Right lobe of liver (tissue), 6 donors: Measurements from ENCODE around the gene LDAH. TPM values are rescaled to one million over a fixed set of nuclear protein-coding genes. Genes with fewer than 3 reads are reported as not detected.

Experiments
- ATAC-seq, 4 donors: fragments of 200-7000 bp; cut with Tn5 transposase; one replicate each; pipeline ENCODE4 v1.9.1; 2020; ENCODE audit warnings: mild to moderate bottlenecking in 4 of 4, moderate library complexity in 4 of 4
- DNase-seq, 3 donors: peaks; one replicate each; pipeline ENCODE4 v3.0.0-alpha.2; 2020
- H3K27ac ChIP-seq, 3 donors: fragments of 200-600 bp; one replicate each; pipeline ENCODE4 v1.8.0; 2022
- H3K27me3 ChIP-seq, 2 donors: fragments of 200-600 bp; one replicate each; pipeline ENCODE4 v1.8.0; 2022
- H3K36me3 ChIP-seq, 4 donors: fragments of 200-600 bp; sonication (generic) in 1 of 4; one replicate each; pipeline versions ENCODE4 v1.5.1 to v1.8.0; 2017 to 2022; ENCODE audit warnings: control low read depth in 1 of 4
- H3K4me1 ChIP-seq, 4 donors: fragments of 200-600 bp; sonication (generic) in 1 of 4; one replicate each; pipeline versions ENCODE4 v1.5.1 to v1.8.0; 2017 to 2022; ENCODE audit warnings: control low read depth in 1 of 4
- H3K4me3 ChIP-seq, 3 donors: fragments of 200-600 bp; one replicate each; pipeline ENCODE4 v1.8.0; 2022
- H3K9me3 ChIP-seq, 4 donors: fragments of 200-600 bp; sonication (generic) in 1 of 4; one replicate each; pipeline versions ENCODE4 v1.5.1 to v1.8.0; 2017 to 2022; ENCODE audit warnings: control low read depth in 1 of 4
- POLR2A ChIP-seq: fragments of 450-650 bp; IDR thresholded peaks from one replicate; pipeline ENCODE4 v1.6.1; 2017; ENCODE audit warnings: antibody characterized with exemption, mild to moderate bottlenecking
- WGBS: methylation state at CpG from one replicate; pipeline ENCODE4 v1.1.6; 2018; ENCODE audit warnings: low coverage, low lambda C conversion rate; ENCODE audit not compliant: insufficient coverage; ENCODE audit errors: missing lambda C conversion rate; 5-methylcytosine and 5-hydroxymethylcytosine counted together
- intact Hi-C, 2 donors: fragments of 100-400 bp; cut with DNase I; formaldehyde crosslinking; loops; one replicate each; pipeline versions ENCODE4 v1.11.2 to v1.14.1; 2022
- total RNA-seq, 6 experiments: library from RNA; depleted of rRNA in 2 of 6; stranded (reverse); fragments of >200 nt in 2 of 6; fragmentation: NEBNext Ultra II Directional in 3 of 6; extraction: Animal tissue kit (Norgen Biotek cat#: 25700) in 3 of 6; gene quantifications; one replicate each; pipeline versions ENCODE4 v1.1.0 to v1.2.4, GENCODE V29; 2016 to 2023
- TF ChIP-seq, protein P1 (sequence below), 4 donors: fragments of 200-600 bp in 3 of 4; fragments of 450-650 bp in 1 of 4; IDR thresholded peaks; one replicate each; pipeline versions ENCODE4 v1.5.1 to v1.8.0; 2016 to 2022; ENCODE audit warnings: antibody characterized with exemption in 4 of 4, mild to moderate bottlenecking in 2 of 4
- donor health status: DM: no; HTN: yes; CAD: no.
- donor health status: DM: no; HTN: no; CAD: no.
- donor health status: DM: no; HTN: no; CAD: no.
- donor health status: DM: no; HTN: yes; CAD: no.
- donor health status: DM: no; HTN: yes; CAD: no.

The LDAH gene
- total RNA-seq, 6 experiments from 2014 or later = 9.0 to 18.7 (median 14.1) TPM

DNA sequence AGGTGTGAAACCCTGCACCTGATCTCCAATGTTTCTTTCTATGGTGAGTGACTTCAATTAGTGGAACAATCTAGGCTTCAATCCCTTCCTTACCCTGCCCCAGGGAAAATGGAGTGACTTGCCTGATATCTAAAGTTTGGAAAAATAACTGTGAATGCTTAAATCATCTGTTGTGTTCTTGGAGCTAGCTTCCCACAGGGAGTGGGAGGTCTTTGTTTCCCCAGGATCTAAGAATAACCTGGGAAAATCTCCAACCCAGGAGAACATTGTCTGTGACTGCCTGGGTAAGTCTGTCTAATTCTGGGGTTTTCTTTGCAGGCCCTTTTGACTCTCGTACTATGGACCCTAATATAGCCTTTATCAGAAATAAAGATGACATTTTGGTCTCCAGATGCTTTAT lies 13.6 kb upstream of the LDAH start:
- no peaks in the 10 kb centered on the region for H3K9me3 ChIP-seq
- H3K27me3 ChIP-seq = no peaks in the 10 kb centered on the region
- ATAC-seq = no peak
- H3K36me3 ChIP-seq = no peaks in the 10 kb centered on the region
- H3K4me3 ChIP-seq = no peak overlapping the region
- intact Hi-C loops = no loop called here
- 69% methylated on average over 1 of the region's 1 CpG for WGBS
- DNase-seq = no peak
- H3K27ac ChIP-seq = no peak overlapping the region
- H3K4me1 ChIP-seq = no peaks in the 10 kb centered on the region
- TF ChIP-seq POLR2A = no peak
- TF ChIP-seq, protein P1, sequence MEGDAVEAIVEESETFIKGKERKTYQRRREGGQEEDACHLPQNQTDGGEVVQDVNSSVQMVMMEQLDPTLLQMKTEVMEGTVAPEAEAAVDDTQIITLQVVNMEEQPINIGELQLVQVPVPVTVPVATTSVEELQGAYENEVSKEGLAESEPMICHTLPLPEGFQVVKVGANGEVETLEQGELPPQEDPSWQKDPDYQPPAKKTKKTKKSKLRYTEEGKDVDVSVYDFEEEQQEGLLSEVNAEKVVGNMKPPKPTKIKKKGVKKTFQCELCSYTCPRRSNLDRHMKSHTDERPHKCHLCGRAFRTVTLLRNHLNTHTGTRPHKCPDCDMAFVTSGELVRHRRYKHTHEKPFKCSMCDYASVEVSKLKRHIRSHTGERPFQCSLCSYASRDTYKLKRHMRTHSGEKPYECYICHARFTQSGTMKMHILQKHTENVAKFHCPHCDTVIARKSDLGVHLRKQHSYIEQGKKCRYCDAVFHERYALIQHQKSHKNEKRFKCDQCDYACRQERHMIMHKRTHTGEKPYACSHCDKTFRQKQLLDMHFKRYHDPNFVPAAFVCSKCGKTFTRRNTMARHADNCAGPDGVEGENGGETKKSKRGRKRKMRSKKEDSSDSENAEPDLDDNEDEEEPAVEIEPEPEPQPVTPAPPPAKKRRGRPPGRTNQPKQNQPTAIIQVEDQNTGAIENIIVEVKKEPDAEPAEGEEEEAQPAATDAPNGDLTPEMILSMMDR (IDR thresholded peaks at IDR 0.05) = no peak

GRCh38 chr2:20834331-20834730 lies 11.4 kb upstream of the LDAH start:
- WGBS = 72% methylated on average over 2 of the region's 2 CpGs
- no peak for DNase-seq
- no peak overlapping the region for H3K27ac ChIP-seq
- H3K36me3 ChIP-seq = no peaks in the 10 kb centered on the region
- TF ChIP-seq, protein P1 (IDR thresholded peaks at IDR 0.05) = no peak
- TF ChIP-seq POLR2A = no peak
- no peak overlapping the region for H3K4me3 ChIP-seq
- intact Hi-C loops = no loop called here
- no peaks in the 10 kb centered on the region for H3K4me1 ChIP-seq
- H3K9me3 ChIP-seq = no peaks in the 10 kb centered on the region
- ATAC-seq = no peak
- no peaks in the 10 kb centered on the region for H3K27me3 ChIP-seq

GRCh38 chr2:20832606-20833005 lies 9.7 kb upstream of the LDAH start:
- DNase-seq (no peak), ATAC-seq (no peak)
- no peak overlapping the region for H3K4me3 ChIP-seq
- H3K36me3 ChIP-seq = no peaks in the 10 kb centered on the region
- intact Hi-C loops = no loop called here
- H3K4me1 ChIP-seq = no peaks in the 10 kb centered on the region
- no peak overlapping the region for H3K27ac ChIP-seq
- H3K27me3 ChIP-seq = no peaks in the 10 kb centered on the region
- TF ChIP-seq POLR2A = no peak
- TF ChIP-seq, protein P1 (IDR thresholded peaks at IDR 0.05) = no peak
- H3K9me3 ChIP-seq = no peaks in the 10 kb centered on the region

GRCh38 chr2:20829861-20830260 lies 7.0 kb upstream of the LDAH start:
- Histone ChIP-seq H3K27ac (no peak overlapping the region), H3K4me1 (no peaks in the 10 kb centered on the region), H3K4me3 (no peak overlapping the region), H3K36me3 (no peaks in the 10 kb centered on the region), H3K27me3 (no peaks in the 10 kb centered on the region), H3K9me3 (no peaks in the 10 kb centered on the region)
- DNase-seq (no peak), ATAC-seq (no peak)
- TF ChIP-seq, protein P1 (IDR thresholded peaks at IDR 0.05) = no peak
- TF ChIP-seq POLR2A = no peak
- WGBS = 20% methylated on average over 1 of the region's 1 CpG
- intact Hi-C loops = no loop called here

- H3K36me3 ChIP-seq = no peaks in the 10 kb centered on the region
- TF ChIP-seq, protein P1 (IDR thresholded peaks at IDR 0.05) = no peak
- TF ChIP-seq POLR2A = no peak
- no peaks in the 10 kb centered on the region for H3K27me3 ChIP-seq
- H3K4me1 ChIP-seq = no peaks in the 10 kb centered on the region
- ATAC-seq (no peak), DNase-seq (no peak)
- H3K27ac ChIP-seq = no peak overlapping the region
- H3K9me3 ChIP-seq = no peaks in the 10 kb centered on the region
- intact Hi-C loops = no loop called here
- no peak overlapping the region for H3K4me3 ChIP-seq
- WGBS = 89% methylated on average over 5 of the region's 5 CpGs
Measured at GRCh38 chr2:20823917-20824316, 1.0 kb upstream of the LDAH start.
